PFSK-1 (cell line): Measurements from ENCODE around the gene PEX26.

ENCODE experiments used
- FOXP2 ChIP-seq: optimal IDR thresholded peaks from 2 replicates; pipeline ENCODE3; 2011; ENCODE audit warnings: borderline replicate concordance, control low read depth, inconsistent platforms; ENCODE audit not compliant: insufficient read depth; ENCODE audit errors: extremely low read length, extremely low read depth
- POLR2AphosphoS5 ChIP-seq: IDR thresholded peaks from 2 replicates; pipeline ENCODE4 v1.6.1; 2012; ENCODE audit warnings: low read depth, mild to moderate bottlenecking, control low read depth, low read length, moderate library complexity
- REST ChIP-seq, 2 experiments: IDR thresholded peaks; 2 replicates each; pipeline versions ENCODE4 v1.6.1 to v1.8.0; 2011 to 2012; ENCODE audit warnings: low read depth in 2 of 2, low read length in 2 of 2, control low read depth in 1 of 2, inconsistent platforms in 1 of 2, mild to moderate bottlenecking in 1 of 2, moderate library complexity in 1 of 2; ENCODE audit not compliant: insufficient read depth in 1 of 2
- SIN3A ChIP-seq: IDR thresholded peaks from 2 replicates; pipeline ENCODE4 v1.6.1; 2012; ENCODE audit warnings: mild to moderate bottlenecking, low read length, moderate library complexity, borderline replicate concordance; ENCODE audit not compliant: insufficient read depth
- TAF1 ChIP-seq: IDR thresholded peaks from 2 replicates; pipeline ENCODE4 v1.6.1; 2012; ENCODE audit warnings: low read length, control low read depth, borderline replicate concordance; ENCODE audit not compliant: insufficient read depth

- TF ChIP-seq SIN3A (no peak), TAF1 (no peak), POLR2AphosphoS5 (no peak), REST (IDR thresholded peaks at IDR 0.05; ENCODE audit: insufficient read depth in 1 of 2, low read depth in 2 of 2, low read length in 2 of 2) (no peak), FOXP2 (no peak)
These were observed 10.0 kb upstream of the PEX26 start for GRCh38 chr22:18067548-18068341.
